Choroid plexus epithelial cell (primary cell): ENCODE data around the gene ZFHX3.

Source experiments
- DNase-seq: peaks from one replicate; pipeline ENCODE4 v3.0.0-alpha.2; 2010; ENCODE audit warnings: low read depth
- H3K4me3 ChIP-seq: 2 replicates; pipeline ENCODE4 v1.5.1; 2011; ENCODE audit warnings: low read depth, mild to moderate bottlenecking, control low read depth, low read length, moderate library complexity
- CTCF ChIP-seq: conservative IDR thresholded peaks from 2 replicates; pipeline ENCODE4 v1.5.1; 2011; ENCODE audit warnings: low read depth, mild to moderate bottlenecking, control low read depth, inconsistent platforms, low read length, moderate library complexity

ZFHX3 gene

GRCh38 chr16:72944757-72945485, 103.0 kb downstream of the ZFHX3 start:
- DNase-seq = no peak
- H3K4me3 ChIP-seq = no peak overlapping the region
- no peak for TF ChIP-seq CTCF

GRCh38 chr16:72942021-72942420, 105.9 kb downstream of the ZFHX3 start:
- TF ChIP-seq CTCF = no peak
- DNase-seq = no peak
- no peak overlapping the region for H3K4me3 ChIP-seq

GRCh38 chr16:72940886-72941285, 107.0 kb downstream of the ZFHX3 start:
- DNase-seq = no peak
- no peak for TF ChIP-seq CTCF
- H3K4me3 ChIP-seq = no peak overlapping the region

- TF ChIP-seq CTCF = peak; percentile 60
- DNase-seq = peak; percentile 82
- no peak overlapping the region for H3K4me3 ChIP-seq
These were observed 108.7 kb downstream of the ZFHX3 start for GRCh38 chr16:72939247-72939646.

GRCh38 chr16:72938795-72939164, 109.1 kb downstream of the ZFHX3 start:
- no peak overlapping the region for H3K4me3 ChIP-seq
- no peak for TF ChIP-seq CTCF
- DNase-seq = peak; percentile 90

- DNase-seq = no peak
- no peak overlapping the region for H3K4me3 ChIP-seq
- TF ChIP-seq CTCF = no peak
These were observed 109.8 kb downstream of the ZFHX3 start for GRCh38 chr16:72937916-72938794.
